Measurements from ENCODE around the gene ACRBP.

GRCh38 chr12:6612247-6612646 lies 35.0 kb downstream of the ACRBP start:
- no peak for TF ChIP-seq CTCF (conservative IDR thresholded peaks at IDR 0.05; ENCODE audit: low read length)
- TF ChIP-seq EZH2phosphoT487 (IDR thresholded peaks at IDR 0.05; ENCODE audit: borderline replicate concordance, low read depth, low read length), result no peak

Measured in OCI-LY7 (cell line).